PC-3 (cell line): Measurements from ENCODE around the gene OR6B2.

ENCODE experiments used
- EZH2 ChIP-seq: fragments of 300-600 bp; sonication (generic); IDR thresholded peaks from one replicate; pipeline ENCODE4 v1.6.1; 2017; ENCODE audit warnings: antibody characterized with exemption, mild to moderate bottlenecking, low read length; ENCODE audit not compliant: unreplicated experiment
- TF ChIP-seq, protein P1 (sequence below): fragments of 300-600 bp; sonication (generic); conservative IDR thresholded peaks from 2 replicates; pipeline ENCODE4 v1.5.1; 2017; ENCODE audit warnings: antibody characterized with exemption, low read depth, mild to moderate bottlenecking, low read length

DNA sequence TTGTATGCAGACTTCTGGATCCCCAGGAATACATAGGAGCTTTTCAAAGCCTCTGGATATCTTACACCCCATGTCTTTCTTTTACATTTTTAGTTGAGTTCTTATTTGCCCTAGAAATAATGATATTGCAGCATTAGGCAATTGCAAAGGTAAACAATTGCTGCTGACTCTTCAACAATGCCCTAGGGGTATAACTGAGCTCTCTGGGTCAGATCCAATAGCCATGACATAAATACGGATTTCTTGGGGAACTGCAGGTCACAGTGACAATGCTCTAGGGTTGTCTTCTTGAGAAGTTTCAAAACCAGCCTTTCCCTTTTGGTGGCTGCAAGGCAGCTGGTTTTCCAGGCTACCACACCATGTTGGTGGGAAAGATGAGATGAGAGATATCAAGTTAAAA is 39.6 kb upstream of the OR6B2 start:
- TF ChIP-seq, protein P1, sequence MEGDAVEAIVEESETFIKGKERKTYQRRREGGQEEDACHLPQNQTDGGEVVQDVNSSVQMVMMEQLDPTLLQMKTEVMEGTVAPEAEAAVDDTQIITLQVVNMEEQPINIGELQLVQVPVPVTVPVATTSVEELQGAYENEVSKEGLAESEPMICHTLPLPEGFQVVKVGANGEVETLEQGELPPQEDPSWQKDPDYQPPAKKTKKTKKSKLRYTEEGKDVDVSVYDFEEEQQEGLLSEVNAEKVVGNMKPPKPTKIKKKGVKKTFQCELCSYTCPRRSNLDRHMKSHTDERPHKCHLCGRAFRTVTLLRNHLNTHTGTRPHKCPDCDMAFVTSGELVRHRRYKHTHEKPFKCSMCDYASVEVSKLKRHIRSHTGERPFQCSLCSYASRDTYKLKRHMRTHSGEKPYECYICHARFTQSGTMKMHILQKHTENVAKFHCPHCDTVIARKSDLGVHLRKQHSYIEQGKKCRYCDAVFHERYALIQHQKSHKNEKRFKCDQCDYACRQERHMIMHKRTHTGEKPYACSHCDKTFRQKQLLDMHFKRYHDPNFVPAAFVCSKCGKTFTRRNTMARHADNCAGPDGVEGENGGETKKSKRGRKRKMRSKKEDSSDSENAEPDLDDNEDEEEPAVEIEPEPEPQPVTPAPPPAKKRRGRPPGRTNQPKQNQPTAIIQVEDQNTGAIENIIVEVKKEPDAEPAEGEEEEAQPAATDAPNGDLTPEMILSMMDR: no peak
- no peak for TF ChIP-seq EZH2
